H9 (cell line): ENCODE measurements around the gene PLRG1. TPM values are rescaled to one million over a fixed set of nuclear protein-coding genes. Genes with fewer than 3 reads are reported as not detected.

Experiments used
- DNase-seq: peaks from one replicate; pipeline ENCODE4 v3.0.0-alpha.2; 2017
- H2AFZ ChIP-seq: one replicate; pipeline ENCODE4 v1.6.1; 2013; ENCODE audit warnings: mild to moderate bottlenecking, low read length, control low read depth, moderate library complexity
- H2AK5ac ChIP-seq: 2 replicates; pipeline ENCODE4 v1.6.1; 2013; ENCODE audit warnings: low read length, control low read depth, mixed read lengths; ENCODE audit not compliant: insufficient read length
- H2BK120ac ChIP-seq: one replicate; pipeline ENCODE4 v1.6.1; 2013; ENCODE audit warnings: low read depth, mild to moderate bottlenecking, low read length, control low read depth, inconsistent platforms; ENCODE audit not compliant: poor library complexity, severe bottlenecking
- H2BK12ac ChIP-seq: 2 replicates; pipeline ENCODE4 v1.6.1; 2013; ENCODE audit warnings: low read length, control low read depth, mixed read lengths, low read depth; ENCODE audit not compliant: insufficient read length
- H2BK15ac ChIP-seq: 2 replicates; pipeline ENCODE4 v1.6.1; 2013; ENCODE audit warnings: low read depth, low read length, control low read depth
- H2BK20ac ChIP-seq: one replicate; pipeline ENCODE4 v1.6.1; 2013; ENCODE audit warnings: low read depth, mild to moderate bottlenecking, low read length, control low read depth, inconsistent platforms; ENCODE audit not compliant: poor library complexity, severe bottlenecking
- H2BK5ac ChIP-seq: 2 replicates; pipeline ENCODE4 v1.6.1; 2013; ENCODE audit warnings: low read length, control low read depth, mixed read lengths; ENCODE audit not compliant: insufficient read length
- H3K14ac ChIP-seq: 2 replicates; pipeline ENCODE4 v1.6.1; 2013; ENCODE audit warnings: low read length, control low read depth; ENCODE audit not compliant: insufficient read depth
- H3K18ac ChIP-seq: 2 replicates; pipeline ENCODE4 v1.6.1; 2013; ENCODE audit warnings: low read depth, mild to moderate bottlenecking, mixed read lengths, low read length, control low read depth; ENCODE audit not compliant: insufficient read length
- H3K23ac ChIP-seq: 2 replicates; pipeline ENCODE4 v1.6.1; 2013; ENCODE audit warnings: low read length, control low read depth, mixed read lengths, low read depth; ENCODE audit not compliant: insufficient read length
- H3K23me2 ChIP-seq: 2 replicates; pipeline ENCODE4 v1.6.1; 2013; ENCODE audit warnings: low read depth, mild to moderate bottlenecking, mixed read lengths, low read length, control low read depth; ENCODE audit not compliant: insufficient read length, poor library complexity, severe bottlenecking
- H3K27ac ChIP-seq: 2 replicates; pipeline ENCODE4 v1.5.1; 2013; ENCODE audit warnings: low read length, control low read depth, mixed read lengths, low read depth; ENCODE audit not compliant: insufficient read length
- H3K27me3 ChIP-seq: 2 replicates; pipeline ENCODE4 v1.6.1; 2013; ENCODE audit warnings: low read length, control low read depth, inconsistent platforms; ENCODE audit not compliant: insufficient read depth
- H3K4ac ChIP-seq: 2 replicates; pipeline ENCODE4 v1.6.1; 2013; ENCODE audit warnings: low read depth, mild to moderate bottlenecking, control low read depth, inconsistent platforms, low read length, moderate library complexity
- H3K4me1 ChIP-seq: 2 replicates; pipeline ENCODE4 v1.6.1; 2013; ENCODE audit warnings: low read length, control low read depth, inconsistent platforms; ENCODE audit not compliant: insufficient read depth
- H3K4me2 ChIP-seq: 2 replicates; pipeline ENCODE4 v1.6.1; 2013; ENCODE audit warnings: low read length, control low read depth, mixed read lengths; ENCODE audit not compliant: insufficient read length, insufficient read depth
- H3K56ac ChIP-seq: 2 replicates; pipeline ENCODE4 v1.6.1; 2013; ENCODE audit warnings: low read depth, mild to moderate bottlenecking, mixed read lengths, low read length, control low read depth; ENCODE audit not compliant: insufficient read length
- H3K79me1 ChIP-seq: 2 replicates; pipeline ENCODE4 v1.6.1; 2013; ENCODE audit warnings: low read depth, mild to moderate bottlenecking, moderate library complexity, low read length, control low read depth, inconsistent platforms; ENCODE audit not compliant: insufficient read depth, poor library complexity, severe bottlenecking
- H3K79me2 ChIP-seq: 2 replicates; pipeline ENCODE4 v1.6.1; 2013; ENCODE audit warnings: low read length, control low read depth, inconsistent platforms; ENCODE audit not compliant: insufficient read depth
- H3K9ac ChIP-seq: 2 replicates; pipeline ENCODE4 v1.6.1; 2013; ENCODE audit warnings: low read length, control low read depth, mixed read lengths; ENCODE audit not compliant: insufficient read length; ENCODE audit errors: extremely low read depth
- H3K9me3 ChIP-seq: one replicate; pipeline ENCODE4 v1.6.1; 2013; ENCODE audit warnings: low read depth, low read length, inconsistent platforms; ENCODE audit not compliant: control insufficient read depth
- H3T11ph ChIP-seq: one replicate; pipeline ENCODE4 v1.6.1; 2013; ENCODE audit warnings: mild to moderate bottlenecking, low read length, control low read depth, inconsistent platforms
- H4K20me1 ChIP-seq: one replicate; pipeline ENCODE4 v1.6.1; 2013; ENCODE audit not compliant: control insufficient read depth, insufficient read length, insufficient read depth
- H4K5ac ChIP-seq: 2 replicates; pipeline ENCODE4 v1.6.1; 2013; ENCODE audit warnings: low read depth, mild to moderate bottlenecking, mixed read lengths, low read length, control low read depth; ENCODE audit not compliant: insufficient read length
- H4K8ac ChIP-seq: replicated peaks from 2 replicates; pipeline ENCODE4 v1.6.1; 2013; ENCODE audit warnings: low read length, control low read depth, mixed read lengths, low read depth; ENCODE audit not compliant: insufficient read length
- H4K91ac ChIP-seq: 2 replicates; pipeline ENCODE4 v1.6.1; 2013; ENCODE audit warnings: low read depth, mild to moderate bottlenecking, moderate library complexity, mixed read lengths, low read length, control low read depth; ENCODE audit not compliant: insufficient read length
- H3K27ac Mint-ChIP-seq, 3 experiments: 2 replicates in 2 of 3; 3 replicates in 1 of 3; pipeline ENCODE4 v1.8.0; 2020 to 2021; ENCODE audit warnings: mixed read lengths in 3 of 3, mild to moderate bottlenecking in 1 of 3, moderate library complexity in 1 of 3
- H3K27me3 Mint-ChIP-seq: 2 replicates; pipeline ENCODE4 v1.8.0; 2021; ENCODE audit warnings: low read depth, mild to moderate bottlenecking, moderate library complexity, mixed read lengths
- H3K36me3 Mint-ChIP-seq, 3 experiments: 2 replicates in 2 of 3; 3 replicates in 1 of 3; pipeline ENCODE4 v1.8.0; 2020 to 2021; ENCODE audit warnings: low read depth in 3 of 3, mixed read lengths in 3 of 3; ENCODE audit not compliant: insufficient read depth in 1 of 3
- H3K4me1 Mint-ChIP-seq, 2 experiments: 2 replicates each; pipeline ENCODE4 v1.8.0; 2020; ENCODE audit warnings: mixed read lengths in 2 of 2
- H3K4me3 Mint-ChIP-seq, 2 experiments: 2 replicates in 1 of 2; 3 replicates in 1 of 2; pipeline ENCODE4 v1.8.0; 2020 to 2021; ENCODE audit warnings: mild to moderate bottlenecking in 2 of 2, mixed read lengths in 2 of 2, moderate library complexity in 1 of 2
- H3K9me3 Mint-ChIP-seq, 2 experiments: 2 replicates in 1 of 2; 3 replicates in 1 of 2; pipeline ENCODE4 v1.8.0; 2020; ENCODE audit warnings: mild to moderate bottlenecking in 2 of 2, mixed read lengths in 2 of 2, moderate library complexity in 1 of 2
- WGBS: extraction: QIAGEN DNeasy Blood & Tissue Kit; methylation state at CpG from one replicate; pipeline ENCODE4 v1.1.7; 2013; ENCODE audit warnings: missing lambda C conversion rate, low lambda C conversion rate, mixed read lengths; ENCODE audit not compliant: insufficient read length; ENCODE audit errors: extremely low coverage; 5-methylcytosine and 5-hydroxymethylcytosine counted together
- total RNA-seq: library from RNA; stranded (reverse); gene quantifications from 2 replicates; pipeline ENCODE4 v1.2.1, GENCODE V29; 2021
- TF ChIP-seq, protein P1 (sequence below): fragments of 200-600 bp; sonication (generic); conservative IDR thresholded peaks from 3 replicates; pipeline ENCODE4 v1.8.0; 2021; ENCODE audit warnings: antibody characterized with exemption, mild to moderate bottlenecking

PLRG1 gene
- total RNA-seq, 1 experiment from 2014 or later: 113 TPM

DNA sequence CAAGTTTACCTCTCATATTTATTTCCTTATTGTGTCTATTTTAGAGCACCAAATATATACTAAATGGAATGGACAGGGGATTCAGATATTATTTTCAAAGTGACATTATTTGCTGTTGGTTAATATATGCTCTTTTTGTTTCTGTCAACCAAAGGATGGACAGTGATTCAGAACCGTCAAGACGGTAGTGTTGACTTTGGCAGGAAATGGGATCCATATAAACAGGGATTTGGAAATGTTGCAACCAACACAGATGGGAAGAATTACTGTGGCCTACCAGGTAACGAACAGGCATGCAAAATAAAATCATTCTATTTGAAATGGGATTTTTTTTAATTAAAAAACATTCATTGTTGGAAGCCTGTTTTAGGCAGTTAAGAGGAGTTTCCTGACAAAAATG is 18.8 kb upstream of the PLRG1 start:
- no peaks in the 10 kb centered on the region for H3K4me1 ChIP-seq
- whole genome bisulfite sequencing: no CpG with 5 or more reads among the region's 3 CpGs
- no peak for DNase-seq
- TF ChIP-seq, protein P1, sequence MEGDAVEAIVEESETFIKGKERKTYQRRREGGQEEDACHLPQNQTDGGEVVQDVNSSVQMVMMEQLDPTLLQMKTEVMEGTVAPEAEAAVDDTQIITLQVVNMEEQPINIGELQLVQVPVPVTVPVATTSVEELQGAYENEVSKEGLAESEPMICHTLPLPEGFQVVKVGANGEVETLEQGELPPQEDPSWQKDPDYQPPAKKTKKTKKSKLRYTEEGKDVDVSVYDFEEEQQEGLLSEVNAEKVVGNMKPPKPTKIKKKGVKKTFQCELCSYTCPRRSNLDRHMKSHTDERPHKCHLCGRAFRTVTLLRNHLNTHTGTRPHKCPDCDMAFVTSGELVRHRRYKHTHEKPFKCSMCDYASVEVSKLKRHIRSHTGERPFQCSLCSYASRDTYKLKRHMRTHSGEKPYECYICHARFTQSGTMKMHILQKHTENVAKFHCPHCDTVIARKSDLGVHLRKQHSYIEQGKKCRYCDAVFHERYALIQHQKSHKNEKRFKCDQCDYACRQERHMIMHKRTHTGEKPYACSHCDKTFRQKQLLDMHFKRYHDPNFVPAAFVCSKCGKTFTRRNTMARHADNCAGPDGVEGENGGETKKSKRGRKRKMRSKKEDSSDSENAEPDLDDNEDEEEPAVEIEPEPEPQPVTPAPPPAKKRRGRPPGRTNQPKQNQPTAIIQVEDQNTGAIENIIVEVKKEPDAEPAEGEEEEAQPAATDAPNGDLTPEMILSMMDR: no peak
- no peak overlapping the region for H3K9ac ChIP-seq
- no peak overlapping the region for H3K27ac ChIP-seq
- H3K14ac ChIP-seq: no peak overlapping the region
- no peak overlapping the region for H3T11ph ChIP-seq
- no peak overlapping the region for H4K91ac ChIP-seq
- no peak overlapping the region for H2BK5ac ChIP-seq
- H3K79me1 ChIP-seq: no peaks in the 10 kb centered on the region
- no peak overlapping the region for H4K8ac ChIP-seq
- H2AFZ ChIP-seq: no peak overlapping the region
- no peak overlapping the region for H2AK5ac ChIP-seq
- H3K27me3 ChIP-seq: no peaks in the 10 kb centered on the region
- Mint-ChIP-seq H3K9me3 (no peaks in the 10 kb centered on the region), H3K27me3 (no peaks in the 10 kb centered on the region), H3K4me1 (peaks cover 0 to 4% of the 10 kb centered on the region in 2 experiments; a peak in 2 of 4 replicates), H3K36me3 (no peaks in the 10 kb centered on the region), H3K27ac (no peak overlapping the region), H3K4me3 (no peak overlapping the region)
- H3K23ac ChIP-seq: no peak overlapping the region
- no peak overlapping the region for H2BK15ac ChIP-seq
- no peak overlapping the region for H3K56ac ChIP-seq
- no peak overlapping the region for H2BK20ac ChIP-seq
- H3K4ac ChIP-seq: no peak overlapping the region
- no peaks in the 10 kb centered on the region for H4K20me1 ChIP-seq
- no peak overlapping the region for H2BK120ac ChIP-seq
- no peaks in the 10 kb centered on the region for H3K79me2 ChIP-seq
- H2BK12ac ChIP-seq: no peak overlapping the region
- H3K23me2 ChIP-seq: no peaks in the 10 kb centered on the region
- H3K18ac ChIP-seq: no peak overlapping the region
- no peak overlapping the region for H3K4me2 ChIP-seq
- no peak overlapping the region for H4K5ac ChIP-seq
- H3K9me3 ChIP-seq: no peaks in the 10 kb centered on the region
